GM06990 (cell line): ENCODE results near the gene STEAP4.

Experiments
- DNase-seq: peaks from one replicate; pipeline ENCODE4 v3.0.0-alpha.2; 2011; ENCODE audit not compliant: insufficient read length; ENCODE audit errors: extremely low read depth
- H3K27me3 ChIP-seq: replicated peaks from 2 replicates; pipeline ENCODE4 v1.6.0; 2011; ENCODE audit warnings: low read length; ENCODE audit not compliant: control insufficient read depth, insufficient read depth
- H3K36me3 ChIP-seq: 2 replicates; pipeline ENCODE4 v1.5.1; 2011; ENCODE audit warnings: low read length; ENCODE audit not compliant: control insufficient read depth, insufficient read depth
- H3K4me3 ChIP-seq: replicated peaks from 2 replicates; pipeline ENCODE4 v1.5.1; 2011; ENCODE audit warnings: low read depth, mild to moderate bottlenecking, control low read depth, low read length
- TF ChIP-seq, protein P1 (sequence below): IDR thresholded peaks from 2 replicates; pipeline ENCODE4 v1.5.1; 2011; ENCODE audit warnings: low read length, control low read depth, mild to moderate bottlenecking, inconsistent platforms; ENCODE audit not compliant: insufficient read depth, poor library complexity, severe bottlenecking

Gene STEAP4

DNA sequence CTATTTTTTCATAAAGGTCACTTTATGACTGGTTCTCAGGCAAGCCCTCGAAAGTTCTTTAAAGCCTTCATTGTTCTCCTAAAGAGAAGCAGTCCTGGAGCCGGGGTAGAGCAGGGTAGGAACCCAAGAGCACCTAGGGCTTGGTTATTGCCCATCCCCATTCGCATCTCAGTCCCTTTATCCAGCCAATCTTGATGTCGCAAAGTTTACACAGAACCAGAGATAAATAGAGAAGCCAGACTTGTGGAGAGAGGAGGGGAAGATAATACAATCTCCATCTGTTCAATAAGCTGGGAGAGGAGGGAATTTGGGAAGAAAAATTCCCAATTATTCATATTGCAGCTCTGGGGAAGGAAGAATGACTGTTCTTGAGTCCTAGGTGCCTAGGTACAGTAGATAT lies 80.5 kb downstream of the STEAP4 start:
- H3K4me3 ChIP-seq = no peak overlapping the region
- no peaks in the 10 kb centered on the region for H3K27me3 ChIP-seq
- TF ChIP-seq, protein P1, sequence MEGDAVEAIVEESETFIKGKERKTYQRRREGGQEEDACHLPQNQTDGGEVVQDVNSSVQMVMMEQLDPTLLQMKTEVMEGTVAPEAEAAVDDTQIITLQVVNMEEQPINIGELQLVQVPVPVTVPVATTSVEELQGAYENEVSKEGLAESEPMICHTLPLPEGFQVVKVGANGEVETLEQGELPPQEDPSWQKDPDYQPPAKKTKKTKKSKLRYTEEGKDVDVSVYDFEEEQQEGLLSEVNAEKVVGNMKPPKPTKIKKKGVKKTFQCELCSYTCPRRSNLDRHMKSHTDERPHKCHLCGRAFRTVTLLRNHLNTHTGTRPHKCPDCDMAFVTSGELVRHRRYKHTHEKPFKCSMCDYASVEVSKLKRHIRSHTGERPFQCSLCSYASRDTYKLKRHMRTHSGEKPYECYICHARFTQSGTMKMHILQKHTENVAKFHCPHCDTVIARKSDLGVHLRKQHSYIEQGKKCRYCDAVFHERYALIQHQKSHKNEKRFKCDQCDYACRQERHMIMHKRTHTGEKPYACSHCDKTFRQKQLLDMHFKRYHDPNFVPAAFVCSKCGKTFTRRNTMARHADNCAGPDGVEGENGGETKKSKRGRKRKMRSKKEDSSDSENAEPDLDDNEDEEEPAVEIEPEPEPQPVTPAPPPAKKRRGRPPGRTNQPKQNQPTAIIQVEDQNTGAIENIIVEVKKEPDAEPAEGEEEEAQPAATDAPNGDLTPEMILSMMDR = no peak
- no peak for DNase-seq
- H3K36me3 ChIP-seq = no peaks in the 10 kb centered on the region

DNA sequence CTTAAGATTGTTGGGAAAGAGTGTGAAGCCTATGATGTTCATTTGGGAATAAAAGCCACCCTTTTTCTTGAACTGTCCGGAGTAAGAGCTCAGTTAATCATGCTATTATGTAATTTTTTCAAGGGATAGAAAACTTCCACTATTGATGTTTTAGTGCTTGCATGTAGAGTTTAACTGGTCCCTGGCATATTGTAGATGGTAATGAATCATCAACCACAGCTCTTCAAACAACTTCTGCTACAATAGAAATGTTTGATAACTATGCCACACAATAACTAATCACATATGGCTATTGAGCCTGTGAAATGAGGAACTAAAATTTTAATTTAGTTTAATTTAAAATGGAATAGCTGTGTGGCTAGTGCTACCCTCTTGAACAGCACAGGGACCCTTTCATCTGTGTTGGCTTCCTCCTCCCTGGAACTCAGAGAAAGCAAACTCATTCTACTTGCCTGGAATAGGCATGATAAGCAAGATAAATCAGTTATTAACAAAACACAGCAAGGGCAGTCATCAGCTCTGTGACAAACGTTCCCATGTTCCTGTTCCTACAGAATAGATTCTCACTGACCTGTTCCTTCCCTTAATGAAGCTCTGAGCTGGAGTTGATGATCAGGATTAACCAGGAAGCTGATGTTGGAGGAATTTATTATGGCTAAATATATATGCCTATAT lies 82.0 kb downstream of the STEAP4 start:
- no peak for DNase-seq
- Histone ChIP-seq H3K27me3 (no peaks in the 10 kb centered on the region), H3K4me3 (no peak overlapping the region), H3K36me3 (no peaks in the 10 kb centered on the region)
- TF ChIP-seq, protein P1 = no peak

DNA sequence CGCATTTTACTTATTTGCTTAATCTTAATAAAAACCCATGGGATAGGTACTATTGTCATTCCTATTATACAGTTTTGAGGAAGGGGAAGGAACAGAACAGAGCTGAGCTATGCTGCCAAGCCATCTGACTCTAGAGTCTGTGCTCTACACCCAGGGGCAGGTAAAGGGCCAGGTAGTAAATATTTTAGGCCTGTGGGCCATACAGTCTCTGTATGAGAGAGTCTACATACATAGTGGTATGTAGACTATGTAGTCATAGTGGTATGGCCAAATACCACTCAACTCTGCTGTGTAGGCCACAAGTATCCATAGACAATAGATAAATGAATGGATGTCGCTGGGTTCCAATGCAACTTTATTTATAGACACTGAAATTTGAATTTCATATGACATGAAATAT lies 83.4 kb downstream of the STEAP4 start:
- DNase-seq = no peak
- Histone ChIP-seq H3K4me3 (no peak overlapping the region), H3K27me3 (no peaks in the 10 kb centered on the region), H3K36me3 (no peaks in the 10 kb centered on the region)
- TF ChIP-seq, protein P1 = no peak
